Keratinocyte (primary cell): Measurements from ENCODE around the gene CNGA3. TPM values are rescaled to one million over a fixed set of nuclear protein-coding genes. Genes with fewer than 3 reads are reported as not detected.

Experiments
- DNase-seq: peaks from one replicate; pipeline ENCODE4 v3.0.0-alpha.2; 2011; ENCODE audit warnings: low read depth, missing footprints, low spot score
- FAIRE-seq: peaks from 2 replicates; lab custom pipeline; 2011; peaks lifted over from hg19 to GRCh38; lab: Jason Lieb, UNC
- H2AFZ ChIP-seq: 2 replicates; pipeline ENCODE4 v1.6.0; 2012; ENCODE audit warnings: low read length, control low read depth, inconsistent platforms; ENCODE audit not compliant: control insufficient read depth
- H3K27ac ChIP-seq: 2 replicates; pipeline ENCODE4 v1.5.1; 2011; ENCODE audit warnings: low read length; ENCODE audit not compliant: control insufficient read depth, insufficient read depth
- H3K27me3 ChIP-seq: 3 replicates; pipeline ENCODE4 v1.6.0; 2011; ENCODE audit warnings: low read length; ENCODE audit not compliant: control insufficient read depth, insufficient read depth; ENCODE audit errors: extremely low read depth
- H3K36me3 ChIP-seq, 2 experiments: 2 replicates in 1 of 2; 3 replicates in 1 of 2; pipeline ENCODE4 v1.5.1; 2011; ENCODE audit warnings: low read length in 2 of 2, mild to moderate bottlenecking in 1 of 2; ENCODE audit not compliant: control insufficient read depth in 2 of 2, insufficient read depth in 2 of 2; ENCODE audit errors: extremely low read depth in 1 of 2
- H3K4me1 ChIP-seq: 3 replicates; pipeline ENCODE4 v1.5.1; 2011; ENCODE audit warnings: low read length; ENCODE audit not compliant: control insufficient read depth, insufficient read depth; ENCODE audit errors: extremely low read depth
- H3K4me2 ChIP-seq: 3 replicates; pipeline ENCODE4 v1.6.0; 2011; ENCODE audit warnings: low read depth, low read length; ENCODE audit not compliant: control insufficient read depth, insufficient read depth; ENCODE audit errors: extremely low read depth
- H3K4me3 ChIP-seq, 3 experiments: fragments of 200-600 bp in 1 of 3; sonication (generic) in 1 of 3; 2 replicates in 2 of 3; 3 replicates in 1 of 3; pipeline ENCODE4 v1.5.1; 2011 to 2016; ENCODE audit warnings: low read length in 3 of 3, mild to moderate bottlenecking in 3 of 3, control low read depth in 2 of 3, inconsistent platforms in 1 of 3, low read depth in 1 of 3, mixed read lengths in 1 of 3, mixed run types in 1 of 3, moderate library complexity in 1 of 3; ENCODE audit not compliant: control insufficient read depth in 2 of 3, insufficient read depth in 2 of 3; ENCODE audit errors: extremely low read depth in 1 of 3
- H3K79me2 ChIP-seq: 2 replicates; pipeline ENCODE4 v1.6.0; 2012; ENCODE audit warnings: low read length; ENCODE audit not compliant: control insufficient read depth, insufficient read depth
- H3K9ac ChIP-seq: 3 replicates; pipeline ENCODE4 v1.6.0; 2011; ENCODE audit warnings: low read length; ENCODE audit not compliant: control insufficient read depth, insufficient read depth; ENCODE audit errors: extremely low read depth
- H3K9me1 ChIP-seq: 3 replicates; pipeline ENCODE4 v1.6.0; 2011; ENCODE audit warnings: low read length; ENCODE audit not compliant: control insufficient read depth, insufficient read depth; ENCODE audit errors: extremely low read depth
- H3K9me3 ChIP-seq: 2 replicates; pipeline ENCODE4 v1.5.1; 2012; ENCODE audit warnings: low read depth, low read length; ENCODE audit not compliant: control insufficient read depth
- H4K20me1 ChIP-seq: 3 replicates; pipeline ENCODE4 v1.6.0; 2011; ENCODE audit warnings: low read length; ENCODE audit not compliant: control insufficient read depth, insufficient read depth; ENCODE audit errors: extremely low read depth
- EZH2 ChIP-seq: IDR thresholded peaks from one replicate; pipeline ENCODE4 v1.6.1; 2012; ENCODE audit warnings: inconsistent platforms, mild to moderate bottlenecking, low read length, moderate library complexity
- dilution Hi-C: fragments of 300-500 bp; cut with MboI; formaldehyde crosslinking; loops from one replicate; pipeline ENCODE4 v1.7.0; 2020; ENCODE audit warnings: low sequenced_read_pairs; ENCODE audit not compliant: extremely low pct_ligation_motif_present
- polyA plus RNA-seq, 5 experiments: library from polyadenylated mRNA; depleted of rRNA in 3 of 5; stranded (reverse) in 3 of 5; stranded (forward) in 1 of 5; unstranded in 1 of 5; fragments of >200 nt; gene quantifications; 1 replicate in 1 of 5; 2 replicates in 3 of 5; 3 replicates in 1 of 5; pipeline versions ENCODE4 v1.2.1 to v1.2.3, GENCODE V29; 2011 to 2012; ENCODE audit warnings: missing spikeins in 2 of 5, low read depth in 1 of 5, low replicate concordance in 1 of 5
- TF ChIP-seq, protein P1 (sequence below), 3 experiments: IDR thresholded peaks in 1 of 3; conservative IDR thresholded peaks in 1 of 3; optimal IDR thresholded peaks in 1 of 3; 2 replicates in 2 of 3; 3 replicates in 1 of 3; pipeline versions ENCODE3 to v1.5.1; 2011; ENCODE audit warnings: low read length in 3 of 3, mild to moderate bottlenecking in 3 of 3, moderate library complexity in 2 of 3, control low read depth in 1 of 3, inconsistent platforms in 1 of 3; ENCODE audit not compliant: insufficient read depth in 2 of 3; ENCODE audit errors: extremely low read depth in 1 of 3

Gene CNGA3
- polyA plus RNA-seq, 1 donor (not counting 4 experiments of a cell fraction or from before 2014, with no cell fraction given), result 0.01 TPM

DNA sequence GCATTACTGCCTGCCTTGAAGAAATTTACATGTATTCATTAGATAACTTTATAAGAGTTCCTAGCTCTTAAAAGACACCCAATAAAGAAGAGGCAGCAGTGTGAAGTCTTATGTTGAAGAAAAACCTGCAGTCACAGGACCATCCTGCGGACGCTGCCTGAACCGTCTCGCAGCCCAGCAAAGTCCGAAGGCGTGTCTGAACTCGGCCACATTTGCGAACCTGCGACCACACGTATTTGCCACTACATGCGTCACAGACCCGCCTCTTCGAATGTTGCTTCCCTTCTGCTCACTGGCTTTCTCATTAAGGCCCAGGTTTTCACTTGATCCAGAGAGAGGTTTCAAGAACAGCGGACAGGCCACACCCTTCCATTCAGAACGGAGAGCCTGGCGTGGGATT, 41.2 kb downstream of the CNGA3 start:
- FAIRE-seq, result no peak
- H3K9me3 ChIP-seq, result no peaks in the 10 kb centered on the region
- no peak overlapping the region for H3K4me3 ChIP-seq
- no peak overlapping the region for H2AFZ ChIP-seq
- no peak overlapping the region for H3K9ac ChIP-seq
- H3K4me2 ChIP-seq, result no peak overlapping the region
- no peak overlapping the region for H3K27ac ChIP-seq
- peaks cover 12% of the 10 kb centered on the region for H3K27me3 ChIP-seq
- no peaks in the 10 kb centered on the region for H3K4me1 ChIP-seq
- no peaks in the 10 kb centered on the region for H3K36me3 ChIP-seq
- no peak for DNase-seq
- H3K79me2 ChIP-seq, result no peaks in the 10 kb centered on the region
- H4K20me1 ChIP-seq, result no peaks in the 10 kb centered on the region
- dilution Hi-C loops, result no loop called here
- no peaks in the 10 kb centered on the region for H3K9me1 ChIP-seq
- TF ChIP-seq, protein P1, sequence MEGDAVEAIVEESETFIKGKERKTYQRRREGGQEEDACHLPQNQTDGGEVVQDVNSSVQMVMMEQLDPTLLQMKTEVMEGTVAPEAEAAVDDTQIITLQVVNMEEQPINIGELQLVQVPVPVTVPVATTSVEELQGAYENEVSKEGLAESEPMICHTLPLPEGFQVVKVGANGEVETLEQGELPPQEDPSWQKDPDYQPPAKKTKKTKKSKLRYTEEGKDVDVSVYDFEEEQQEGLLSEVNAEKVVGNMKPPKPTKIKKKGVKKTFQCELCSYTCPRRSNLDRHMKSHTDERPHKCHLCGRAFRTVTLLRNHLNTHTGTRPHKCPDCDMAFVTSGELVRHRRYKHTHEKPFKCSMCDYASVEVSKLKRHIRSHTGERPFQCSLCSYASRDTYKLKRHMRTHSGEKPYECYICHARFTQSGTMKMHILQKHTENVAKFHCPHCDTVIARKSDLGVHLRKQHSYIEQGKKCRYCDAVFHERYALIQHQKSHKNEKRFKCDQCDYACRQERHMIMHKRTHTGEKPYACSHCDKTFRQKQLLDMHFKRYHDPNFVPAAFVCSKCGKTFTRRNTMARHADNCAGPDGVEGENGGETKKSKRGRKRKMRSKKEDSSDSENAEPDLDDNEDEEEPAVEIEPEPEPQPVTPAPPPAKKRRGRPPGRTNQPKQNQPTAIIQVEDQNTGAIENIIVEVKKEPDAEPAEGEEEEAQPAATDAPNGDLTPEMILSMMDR (optimal IDR thresholded peaks at IDR 0.05 in 1 of 3, IDR thresholded peaks at IDR 0.05 in 1 of 3, conservative IDR thresholded peaks at IDR 0.05 in 1 of 3; ENCODE audit: extremely low read depth in 1 of 3, insufficient read depth in 2 of 3, low read length in 3 of 3), result no peak
- TF ChIP-seq EZH2, result no peak

GRCh38 chr2:98388081-98388480, 41.8 kb downstream of the CNGA3 start:
- Histone ChIP-seq H3K36me3 (no peaks in the 10 kb centered on the region), H4K20me1 (no peaks in the 10 kb centered on the region), H3K4me3 (no peak overlapping the region), H3K79me2 (no peaks in the 10 kb centered on the region), H3K27ac (no peak overlapping the region), H3K27me3 (peaks cover 7% of the 10 kb centered on the region), H2AFZ (no peak overlapping the region), H3K9me1 (no peaks in the 10 kb centered on the region), H3K4me2 (no peak overlapping the region), H3K9me3 (no peaks in the 10 kb centered on the region), H3K4me1 (no peaks in the 10 kb centered on the region), H3K9ac (no peak overlapping the region)
- TF ChIP-seq, protein P1 (optimal IDR thresholded peaks at IDR 0.05 in 1 of 3, IDR thresholded peaks at IDR 0.05 in 1 of 3, conservative IDR thresholded peaks at IDR 0.05 in 1 of 3; ENCODE audit: extremely low read depth in 1 of 3, insufficient read depth in 2 of 3, low read length in 3 of 3), result no peak
- TF ChIP-seq EZH2, result no peak
- no peak for FAIRE-seq
- dilution Hi-C loops, result no loop called here
- no peak for DNase-seq
